Measurements from ENCODE around the gene VPS13D.
"Not testable (repeated sequence)": the region's sequence is repeated elsewhere in the genome, so short reads cannot be mapped to it uniquely, and the experiment has no call there.

VPS13D gene

GRCh38 chr1:12468323-12468722 lies 238.5 kb downstream of the VPS13D start:
- peaks cover 5 to 7% of the 10 kb centered on the region in 2 experiments for H3K4me1 ChIP-seq (ENCODE audit: control insufficient read depth in 1 of 2, insufficient read depth in 1 of 2, low read depth in 1 of 2, low read length in 1 of 2)
- H3K9me3 ChIP-seq = no peaks in the 10 kb centered on the region
- H3K4me3 ChIP-seq (ENCODE audit: low read depth in 1 of 2, low read length in 1 of 2) = no peak overlapping the region
- H3K36me3 ChIP-seq = peaks cover 19% of the 10 kb centered on the region
- TF ChIP-seq CTCF (IDR thresholded peaks at IDR 0.05) = no peak
- H3K27ac ChIP-seq = no peak overlapping the region
- no peaks in the 10 kb centered on the region for H3K27me3 ChIP-seq

GRCh38 chr1:12469493-12469892 lies 239.7 kb downstream of the VPS13D start:
- TF ChIP-seq CTCF (IDR thresholded peaks at IDR 0.05) = no peak
- Histone ChIP-seq H3K4me3 (ENCODE audit: low read depth in 1 of 2, low read length in 1 of 2) (no peak overlapping the region), H3K4me1 (ENCODE audit: control insufficient read depth in 1 of 2, insufficient read depth in 1 of 2, low read depth in 1 of 2, low read length in 1 of 2) (peaks cover 7% of the 10 kb centered on the region in 2 experiments), H3K9me3 (no peaks in the 10 kb centered on the region), H3K36me3 (peaks cover 12% of the 10 kb centered on the region), H3K27ac (no peak overlapping the region), H3K27me3 (no peaks in the 10 kb centered on the region)

DNA sequence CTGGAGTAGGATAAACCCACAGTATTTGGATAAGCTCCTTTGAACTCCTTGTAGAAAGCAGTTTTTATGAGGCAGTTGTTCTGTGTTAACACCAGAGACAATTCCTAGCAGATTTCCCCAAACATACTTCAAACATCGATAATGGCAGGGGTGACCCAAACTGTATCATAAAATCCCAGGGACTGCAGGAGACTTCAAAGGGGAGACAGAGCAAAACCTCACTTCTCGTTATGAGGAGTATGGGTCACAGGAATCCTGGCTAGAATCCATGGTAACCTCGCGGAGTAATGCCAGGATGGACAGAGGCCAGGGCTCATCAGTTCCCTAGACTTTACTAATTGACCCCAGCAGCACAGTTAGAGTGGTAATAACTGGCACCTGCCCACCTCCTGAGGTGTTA lies 240.2 kb downstream of the VPS13D start:
- TF ChIP-seq CTCF (IDR thresholded peaks at IDR 0.05) = no peak
- Histone ChIP-seq H3K36me3 (peaks cover 7% of the 10 kb centered on the region), H3K27ac (no peak overlapping the region), H3K27me3 (no peaks in the 10 kb centered on the region), H3K4me3 (ENCODE audit: low read depth in 1 of 2, low read length in 1 of 2) (no peak overlapping the region), H3K9me3 (no peaks in the 10 kb centered on the region), H3K4me1 (ENCODE audit: control insufficient read depth in 1 of 2, insufficient read depth in 1 of 2, low read depth in 1 of 2, low read length in 1 of 2) (peaks cover 8% of the 10 kb centered on the region in 2 experiments)

DNA sequence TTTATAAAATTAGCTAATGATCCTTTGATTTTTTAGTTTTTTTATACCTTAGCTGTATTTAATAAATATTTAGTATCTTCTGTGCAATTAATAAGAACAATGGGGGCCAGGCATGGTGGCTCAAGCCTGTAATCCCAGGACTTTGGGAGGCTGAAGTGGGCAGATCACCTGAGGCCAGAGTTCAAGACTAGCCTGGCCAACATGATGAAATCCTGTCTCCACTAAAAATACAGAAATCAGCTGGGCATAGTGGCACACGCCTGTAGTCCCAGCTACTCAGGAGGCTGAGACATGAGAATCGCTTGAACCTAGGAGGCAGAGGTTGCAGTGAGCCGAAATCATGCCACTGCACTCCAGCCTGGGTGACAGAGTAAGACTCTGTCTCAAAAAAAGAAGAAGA lies 241.1 kb downstream of the VPS13D start:
- not testable (repeated sequence) for H3K27ac ChIP-seq; H3K4me3 ChIP-seq (ENCODE audit: low read depth in 1 of 2, low read length in 1 of 2); H3K36me3 ChIP-seq; H3K9me3 ChIP-seq; H3K27me3 ChIP-seq
- H3K4me1 ChIP-seq (ENCODE audit: control insufficient read depth in 1 of 2, insufficient read depth in 1 of 2, low read depth in 1 of 2, low read length in 1 of 2) = peaks cover 14% of the 10 kb centered on the region in 2 experiments

- no peak for TF ChIP-seq CTCF (IDR thresholded peaks at IDR 0.05)
- Histone ChIP-seq H3K27ac (no peak overlapping the region), H3K9me3 (no peaks in the 10 kb centered on the region), H3K36me3 (peaks cover 4% of the 10 kb centered on the region), H3K4me1 (ENCODE audit: control insufficient read depth in 1 of 2, insufficient read depth in 1 of 2, low read depth in 1 of 2, low read length in 1 of 2) (peaks cover 14% of the 10 kb centered on the region in 2 experiments), H3K27me3 (no peaks in the 10 kb centered on the region), H3K4me3 (ENCODE audit: low read depth in 1 of 2, low read length in 1 of 2) (no peak overlapping the region)
Observed at GRCh38 chr1:12472156-12472797, 242.4 kb downstream of the VPS13D start.

- Histone ChIP-seq H3K27ac (no peak overlapping the region), H3K36me3 (peaks cover 8% of the 10 kb centered on the region), H3K27me3 (no peaks in the 10 kb centered on the region), H3K4me3 (ENCODE audit: low read depth in 1 of 2, low read length in 1 of 2) (no peak overlapping the region), H3K9me3 (no peaks in the 10 kb centered on the region), H3K4me1 (ENCODE audit: control insufficient read depth in 1 of 2, insufficient read depth in 1 of 2, low read depth in 1 of 2, low read length in 1 of 2) (peaks cover 14% of the 10 kb centered on the region in 2 experiments)
- no peak for TF ChIP-seq CTCF (IDR thresholded peaks at IDR 0.05)
Observed at GRCh38 chr1:12472798-12473551, 243.1 kb downstream of the VPS13D start.
